ENCODE measurements around the gene UNC119B.

GRCh38 chr12:120757226-120757742 is 47.0 kb downstream of the UNC119B start:
- no peak for TF ChIP-seq CTCF (IDR thresholded peaks at IDR 0.05)
- no peak for TF ChIP-seq POLR2A (IDR thresholded peaks at IDR 0.05)
